ENCODE data around the gene EPAS1. TPM values are rescaled to one million over a fixed set of nuclear protein-coding genes. Genes with fewer than 3 reads are reported as not detected.

EPAS1 gene
- polyA plus RNA-seq, 1 of the 3 experiments (the other 2 are of a cell fraction) = 69.2 TPM

- Histone ChIP-seq H3K9ac (no peak overlapping the region), H3K27me3 (ENCODE audit: insufficient read depth) (no peaks in the 10 kb centered on the region), H3K4me2 (no peak overlapping the region), H3K4me3 (ENCODE audit: low read depth in 2 of 2, low read length in 1 of 2) (no peak overlapping the region), H3F3A (replicated peaks; ENCODE audit: insufficient read depth) (no peaks in the 10 kb centered on the region), H2AFZ (ENCODE audit: low read depth) (no peak overlapping the region), H3K9me3 (no peaks in the 10 kb centered on the region), H4K20me1 (ENCODE audit: insufficient read depth) (no peaks in the 10 kb centered on the region), H3K9me2 (no peaks in the 10 kb centered on the region), H3K27ac (ENCODE audit: low read depth in 2 of 2, low read length in 1 of 2) (no peak overlapping the region), H3K36me3 (replicated peaks in 1 of 2; ENCODE audit: control insufficient read depth in 1 of 2, insufficient read depth in 2 of 2, low read length in 1 of 2) (no peaks in the 10 kb centered on the region), H3K79me2 (ENCODE audit: insufficient read depth) (no peaks in the 10 kb centered on the region), H3K4me1 (ENCODE audit: control insufficient read depth in 1 of 2, insufficient read depth in 2 of 2, low read depth in 1 of 2, low read length in 1 of 2) (no peaks in the 10 kb centered on the region; a peak in 1 of 4 replicates)
- 71% methylated on average over 2 of the region's 2 CpGs for WGBS (ENCODE audit: low lambda C conversion rate)
- ChIA-PET POLR2A (no interaction called here), CTCF (interaction anchor here (0.6 to 2.7 kb wide), 9 partner anchors 10 to 500 kb away, joined by 3 to 9 read pairs (median 3); no protein-coding TSS in a partner anchor)
- no peak for DNase-seq
- TF ChIP-seq CTCF (IDR thresholded peaks at IDR 0.05) (peak; percentile 60), FOXM1 (IDR thresholded peaks at IDR 0.05; ENCODE audit: low read depth) (no peak), POLR2AphosphoS5 (IDR thresholded peaks at IDR 0.05; ENCODE audit: low read depth, low read length) (no peak), RAD21 (IDR thresholded peaks at IDR 0.05; ENCODE audit: low read length) (peak; percentile 27; the same call in 1 of the 2 replicates), EP300 (IDR thresholded peaks at IDR 0.05; ENCODE audit: borderline replicate concordance in 1 of 2, low read depth in 1 of 2, low read length in 1 of 2) (no peak), FOSL2 (IDR thresholded peaks at IDR 0.05; ENCODE audit: borderline replicate concordance, low read depth) (no peak), USF2 (IDR thresholded peaks at IDR 0.05; ENCODE audit: borderline replicate concordance, low read depth, low read length) (no peak), JUND (IDR thresholded peaks at IDR 0.05) (no peak), SMC3 (IDR thresholded peaks at IDR 0.05; ENCODE audit: low read depth, low read length) (peak; percentile 10; the same call in 1 of the 2 replicates), MEF2A (IDR thresholded peaks at IDR 0.05; ENCODE audit: borderline replicate concordance, low read depth) (no peak), IRF3 (IDR thresholded peaks at IDR 0.05; ENCODE audit: low read depth, low read length) (no peak), YY1 (IDR thresholded peaks at IDR 0.05; ENCODE audit: low read depth) (no peak)
These were observed 20.6 kb upstream of the EPAS1 start for GRCh38 chr2:46276642-46277041.

GRCh38 chr2:46277431-46278190 lies 19.6 kb upstream of the EPAS1 start:
- ChIA-PET POLR2A (no interaction called here), CTCF (interaction anchor here (0.7 to 2.7 kb wide), 8 partner anchors 9 to 499 kb away, joined by 3 to 11 read pairs (median 4); no protein-coding TSS in a partner anchor)
- Histone ChIP-seq H3K4me1 (ENCODE audit: control insufficient read depth in 1 of 2, insufficient read depth in 2 of 2, low read depth in 1 of 2, low read length in 1 of 2) (no peaks in the 10 kb centered on the region; a peak in 1 of 4 replicates), H3K36me3 (replicated peaks in 1 of 2; ENCODE audit: control insufficient read depth in 1 of 2, insufficient read depth in 2 of 2, low read length in 1 of 2) (no peaks in the 10 kb centered on the region), H3F3A (replicated peaks; ENCODE audit: insufficient read depth) (no peaks in the 10 kb centered on the region), H2AFZ (ENCODE audit: low read depth) (no peak overlapping the region; the same call in 1 of the 2 replicates), H3K9ac (no peak overlapping the region), H3K4me2 (no peak overlapping the region), H4K20me1 (ENCODE audit: insufficient read depth) (no peaks in the 10 kb centered on the region), H3K9me3 (no peaks in the 10 kb centered on the region), H3K27ac (ENCODE audit: low read depth in 2 of 2, low read length in 1 of 2) (no peak overlapping the region), H3K9me2 (no peaks in the 10 kb centered on the region), H3K79me2 (ENCODE audit: insufficient read depth) (no peaks in the 10 kb centered on the region), H3K4me3 (ENCODE audit: low read depth in 2 of 2, low read length in 1 of 2) (no peak overlapping the region), H3K27me3 (ENCODE audit: insufficient read depth) (no peaks in the 10 kb centered on the region)
- no peak for DNase-seq
- 97% methylated on average over 7 of the region's 7 CpGs for WGBS (ENCODE audit: low lambda C conversion rate)
- TF ChIP-seq IRF3 (IDR thresholded peaks at IDR 0.05; ENCODE audit: low read depth, low read length) = no peak
- no peak for TF ChIP-seq CTCF (IDR thresholded peaks at IDR 0.05)
- TF ChIP-seq FOSL2 (IDR thresholded peaks at IDR 0.05; ENCODE audit: borderline replicate concordance, low read depth) = 0 out of 2 replicates have a peak, but pooled peaks have one; percentile 15
- TF ChIP-seq ELF1 (IDR thresholded peaks at IDR 0.05) = no peak
- no peak for TF ChIP-seq NRF1 (IDR thresholded peaks at IDR 0.05; ENCODE audit: low read depth, low read length)
- TF ChIP-seq EZH2phosphoT487 (IDR thresholded peaks at IDR 0.05; ENCODE audit: borderline replicate concordance, low read depth) = no peak
- no peak for TF ChIP-seq FOXM1 (IDR thresholded peaks at IDR 0.05; ENCODE audit: low read depth)
